ENCODE results near the gene HOXD3.

HOXD3 gene

DNA sequence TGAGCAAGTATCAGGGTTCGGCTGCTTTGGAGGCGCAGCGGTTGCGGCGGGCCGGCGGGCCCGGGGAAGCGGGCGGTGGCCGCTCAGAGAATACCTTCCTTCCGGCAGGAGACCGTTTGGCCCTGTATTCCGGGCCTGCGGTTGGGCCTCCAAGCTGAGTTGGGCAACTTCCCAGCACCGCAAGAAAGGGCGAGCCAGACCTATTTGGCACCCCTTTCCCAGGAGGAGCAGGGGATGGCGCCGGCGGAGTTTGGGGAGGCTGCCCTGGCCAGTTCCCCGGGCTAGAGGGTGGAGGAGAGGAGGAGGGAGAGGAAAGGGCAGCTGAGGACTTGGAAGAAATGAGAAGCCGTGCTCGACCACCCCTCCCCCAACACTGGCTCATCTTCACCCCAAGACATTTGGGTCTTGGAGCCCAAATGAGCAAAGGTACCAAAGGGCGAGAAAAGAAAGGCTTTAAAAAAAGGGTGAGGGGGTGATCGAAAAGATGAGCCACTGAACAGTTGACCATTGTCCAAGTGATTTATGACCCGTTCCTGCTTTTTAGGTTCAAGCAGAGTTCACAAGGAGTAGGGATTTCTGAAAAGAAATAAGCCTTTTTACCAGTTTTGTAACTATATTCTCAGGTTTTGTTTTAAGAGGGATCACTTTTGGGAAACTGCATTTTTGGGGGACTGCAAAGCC, 8.4 kb downstream of the HOXD3 start:
- DNase-seq, result no peak

- DNase-seq, result no peak
Observed at GRCh38 chr2:176166272-176166671, 9.2 kb downstream of the HOXD3 start.

- no peak for DNase-seq
Observed at GRCh38 chr2:176167398-176167797, 10.3 kb downstream of the HOXD3 start.

- no peak for DNase-seq
Observed at GRCh38 chr2:176169181-176169580, 12.1 kb downstream of the HOXD3 start.

DNA sequence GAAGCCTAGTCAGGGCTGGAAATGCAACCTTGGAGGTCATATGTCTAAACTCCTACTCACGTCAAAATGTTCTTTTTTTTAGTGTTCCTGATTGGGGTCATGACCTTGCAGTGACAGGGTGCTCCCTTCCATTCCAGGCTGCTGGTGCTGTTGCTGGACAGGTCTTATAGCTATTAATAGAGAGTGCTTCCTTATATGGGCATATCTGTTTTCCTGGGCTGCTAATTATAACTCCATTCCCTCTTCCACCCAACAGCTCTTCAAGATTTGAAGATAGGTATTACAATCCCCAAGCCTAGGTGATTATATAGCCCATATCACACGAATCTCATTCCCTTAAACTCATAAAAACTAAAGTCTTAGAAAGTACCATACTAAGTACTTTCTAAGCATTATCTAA, 12.6 kb downstream of the HOXD3 start:
- DNase-seq, result no peak

DNA sequence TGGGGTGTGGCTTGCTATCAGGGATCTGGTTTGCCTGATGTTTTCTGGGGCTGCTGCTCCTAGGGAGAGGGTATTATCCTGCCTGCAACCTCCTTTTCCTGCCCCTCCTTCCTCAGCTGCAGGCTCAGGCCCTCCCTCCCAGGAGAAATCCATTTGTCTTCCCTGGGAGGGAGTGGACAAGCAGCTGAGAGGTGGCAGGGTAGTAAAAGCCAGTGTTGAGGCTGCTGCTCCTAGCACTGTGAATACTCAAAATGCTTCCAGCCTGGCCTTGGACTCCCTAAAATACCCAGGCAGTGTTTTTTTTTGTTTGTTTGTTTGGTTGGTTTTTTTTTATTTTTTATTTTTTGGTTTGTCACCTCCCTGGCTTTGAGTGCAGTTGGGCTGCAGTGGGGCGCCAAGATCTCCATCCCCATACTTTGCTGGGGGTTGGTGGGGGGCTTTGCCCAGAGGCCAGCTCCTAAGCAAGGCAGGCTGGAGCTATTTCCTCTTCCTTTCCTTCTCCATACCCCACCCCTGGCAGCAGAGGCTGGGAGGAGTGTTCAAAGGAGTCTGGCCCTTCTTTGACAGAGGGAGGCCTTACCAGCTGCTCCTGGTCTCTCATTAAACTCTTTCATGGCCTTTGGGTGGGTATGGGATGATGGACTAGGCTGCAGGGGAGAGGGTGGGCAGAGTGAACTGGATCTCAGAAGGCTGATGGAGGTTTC, 13.6 kb downstream of the HOXD3 start:
- no peak for DNase-seq

- DNase-seq, result no peak
Observed at GRCh38 chr2:176171351-176172006, 14.4 kb downstream of the HOXD3 start.

DNA sequence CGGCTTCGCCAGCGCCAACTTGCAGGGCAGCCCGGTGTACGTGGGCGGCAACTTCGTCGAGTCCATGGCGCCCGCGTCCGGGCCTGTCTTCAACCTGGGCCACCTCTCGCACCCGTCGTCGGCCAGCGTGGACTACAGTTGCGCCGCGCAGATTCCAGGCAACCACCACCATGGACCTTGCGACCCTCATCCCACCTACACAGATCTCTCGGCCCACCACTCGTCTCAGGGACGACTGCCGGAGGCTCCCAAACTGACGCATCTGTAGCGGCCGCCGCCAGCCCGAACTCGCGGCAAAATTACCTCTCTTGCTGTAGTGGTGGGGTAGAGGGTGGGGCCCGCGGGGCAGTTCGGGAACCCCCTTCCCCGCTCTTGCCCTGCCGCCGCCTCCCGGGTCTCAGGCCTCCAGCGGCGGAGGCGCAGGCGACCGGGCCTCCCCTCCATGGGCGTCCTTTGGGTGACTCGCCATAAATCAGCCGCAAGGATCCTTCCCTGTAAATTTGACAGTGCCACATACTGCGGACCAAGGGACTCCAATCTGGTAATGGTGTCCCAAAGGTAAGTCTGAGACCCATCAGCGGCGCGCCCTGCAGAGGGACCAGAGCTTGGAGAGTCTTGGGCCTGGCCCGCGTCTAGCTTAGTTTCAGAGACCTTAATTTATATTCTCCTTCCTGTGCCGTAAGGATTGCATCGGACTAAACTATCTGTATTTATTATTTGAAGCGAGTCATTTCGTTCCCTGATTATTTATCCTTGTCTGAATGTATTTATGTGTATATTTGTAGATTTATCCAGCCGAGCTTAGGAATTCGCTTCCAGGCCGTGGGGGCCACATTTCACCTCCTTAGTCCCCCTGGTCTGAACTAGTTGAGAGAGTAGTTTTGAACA, 15.1 kb downstream of the HOXD3 start:
- DNase-seq, result no peak

GRCh38 chr2:176172895-176173566, 15.9 kb downstream of the HOXD3 start:
- no peak for DNase-seq

GRCh38 chr2:176173567-176174381, 16.7 kb downstream of the HOXD3 start:
- DNase-seq, result no peak

GRCh38 chr2:176174382-176174823, 17.3 kb downstream of the HOXD3 start:
- DNase-seq, result no peak

GRCh38 chr2:176174824-176175708, 18.0 kb downstream of the HOXD3 start:
- no peak for DNase-seq

- DNase-seq, result no peak
Observed at GRCh38 chr2:176175709-176176607, 18.9 kb downstream of the HOXD3 start.

- DNase-seq, result no peak
Observed at GRCh38 chr2:176177580-176178037, 20.5 kb downstream of the HOXD3 start.

GRCh38 chr2:176178038-176178756, 21.1 kb downstream of the HOXD3 start:
- no peak for DNase-seq

DNA sequence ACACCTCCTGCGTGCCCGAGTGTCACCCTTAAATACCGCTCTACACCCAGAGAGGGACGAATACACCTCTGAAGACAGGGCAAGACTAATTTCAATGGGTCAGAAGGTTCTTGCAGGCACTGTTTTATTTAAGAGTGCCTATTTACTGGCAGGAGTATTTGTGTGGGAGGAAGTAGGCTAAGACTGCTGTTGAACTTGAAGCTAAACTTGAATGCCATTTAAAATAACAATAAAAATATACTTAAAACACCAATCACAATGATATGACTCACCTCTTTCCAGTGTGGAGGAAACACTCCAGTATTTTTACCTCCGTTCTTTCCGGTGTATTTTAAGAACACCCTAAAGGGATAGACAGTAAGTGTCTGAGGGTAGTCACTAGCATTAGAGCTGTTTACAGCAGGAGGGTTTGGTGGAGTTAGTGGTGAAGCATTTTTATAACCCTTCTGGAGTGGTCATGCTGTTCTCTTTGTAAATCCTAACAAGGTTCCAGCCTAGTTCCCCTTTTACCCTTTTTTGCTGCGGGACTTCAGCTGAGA, 21.7 kb downstream of the HOXD3 start:
- no peak for DNase-seq

GRCh38 chr2:176181551-176181950, 24.4 kb downstream of the HOXD3 start:
- no peak for DNase-seq

- no peak for DNase-seq
Observed at GRCh38 chr2:176182671-176183070, 25.6 kb downstream of the HOXD3 start.
